G401 (cell line): ENCODE results near the gene TNFSF15. TPM values are rescaled to one million over a fixed set of nuclear protein-coding genes. Genes with fewer than 3 reads are reported as not detected.

Experiments
- total RNA-seq: library from RNA; depleted of rRNA; stranded (reverse); fragments of >200 nt; shearing (Covaris generic); gene quantifications from 2 replicates; pipeline ENCODE4 v1.2.3, GENCODE V29; 2014; rRNA removed

Gene TNFSF15
- total RNA-seq, 1 experiment from 2014 or later = not detected

Other genes starting within 250 kb of the TNFSF15 start
- gene ATP6V1G1, start 218.3 kb downstream of the TNFSF15 start, total RNA-seq = 235 and 237 TPM in 2 replicates
- 16.4 and 22.2 TPM in 2 replicates for gene TMEM268, start 194.7 kb downstream of the TNFSF15 start, total RNA-seq
- not detected in 2 replicates for gene TEX53, start 148.2 kb downstream of the TNFSF15 start, total RNA-seq
- gene TEX48, start 123.8 kb downstream of the TNFSF15 start, total RNA-seq = not detected in 2 replicates
- not detected in 2 replicates for gene TNFSF8, start 124.6 kb upstream of the TNFSF15 start, total RNA-seq